VCaP (cell line): Measurements from ENCODE around the gene CHST11.

Source experiments
- H3K27ac ChIP-seq: fragments of 450-650 bp; 2 replicates; pipeline ENCODE4 v1.5.1; 2017
- TF ChIP-seq, protein P1 (sequence below): fragments of 450-650 bp; conservative IDR thresholded peaks from 2 replicates; pipeline ENCODE4 v1.5.1; 2017; ENCODE audit warnings: mild to moderate bottlenecking, moderate library complexity

Gene CHST11

DNA sequence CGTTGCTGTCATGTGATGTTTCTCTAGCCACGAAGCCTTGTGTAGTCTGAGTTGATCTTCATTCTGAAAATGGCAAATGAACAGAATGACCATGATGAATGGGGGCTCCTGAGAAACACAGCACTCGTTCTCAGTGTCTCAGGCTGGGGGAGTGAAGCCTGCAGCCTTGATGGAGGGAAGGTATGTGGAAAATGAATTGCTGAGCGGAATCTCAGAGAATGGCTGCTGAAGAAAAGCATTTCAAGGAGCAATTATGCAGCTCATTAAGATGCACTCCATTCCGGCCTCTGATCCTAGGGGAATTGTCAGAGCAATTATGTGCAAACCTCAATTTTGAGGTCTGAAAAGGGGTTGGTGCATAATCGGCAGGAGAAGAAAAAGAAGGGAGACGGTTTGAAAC lies 167.1 kb downstream of the CHST11 start:
- H3K27ac ChIP-seq = no peak overlapping the region
- TF ChIP-seq, protein P1, sequence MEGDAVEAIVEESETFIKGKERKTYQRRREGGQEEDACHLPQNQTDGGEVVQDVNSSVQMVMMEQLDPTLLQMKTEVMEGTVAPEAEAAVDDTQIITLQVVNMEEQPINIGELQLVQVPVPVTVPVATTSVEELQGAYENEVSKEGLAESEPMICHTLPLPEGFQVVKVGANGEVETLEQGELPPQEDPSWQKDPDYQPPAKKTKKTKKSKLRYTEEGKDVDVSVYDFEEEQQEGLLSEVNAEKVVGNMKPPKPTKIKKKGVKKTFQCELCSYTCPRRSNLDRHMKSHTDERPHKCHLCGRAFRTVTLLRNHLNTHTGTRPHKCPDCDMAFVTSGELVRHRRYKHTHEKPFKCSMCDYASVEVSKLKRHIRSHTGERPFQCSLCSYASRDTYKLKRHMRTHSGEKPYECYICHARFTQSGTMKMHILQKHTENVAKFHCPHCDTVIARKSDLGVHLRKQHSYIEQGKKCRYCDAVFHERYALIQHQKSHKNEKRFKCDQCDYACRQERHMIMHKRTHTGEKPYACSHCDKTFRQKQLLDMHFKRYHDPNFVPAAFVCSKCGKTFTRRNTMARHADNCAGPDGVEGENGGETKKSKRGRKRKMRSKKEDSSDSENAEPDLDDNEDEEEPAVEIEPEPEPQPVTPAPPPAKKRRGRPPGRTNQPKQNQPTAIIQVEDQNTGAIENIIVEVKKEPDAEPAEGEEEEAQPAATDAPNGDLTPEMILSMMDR = no peak

DNA sequence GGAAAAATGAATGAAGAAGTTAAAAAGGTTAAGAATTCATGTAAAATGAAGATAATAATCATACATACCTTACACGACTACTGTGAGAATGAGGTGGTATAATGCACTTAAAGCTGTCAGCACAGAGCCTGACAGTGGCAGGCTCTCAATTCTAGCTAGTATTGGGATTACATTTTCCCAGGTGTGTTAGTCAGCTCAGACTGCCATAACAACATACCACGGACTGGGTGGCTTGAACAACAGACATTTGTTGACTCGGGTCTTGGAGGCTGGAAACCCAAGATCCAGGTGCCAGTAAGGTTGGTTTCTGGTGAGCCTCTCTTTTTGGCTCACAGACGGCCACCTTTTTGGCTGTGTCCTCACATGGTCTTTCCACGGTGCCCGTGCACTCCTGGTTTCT lies 167.8 kb downstream of the CHST11 start:
- H3K27ac ChIP-seq = peak overlapping the region; percentile 42
- TF ChIP-seq, protein P1 = no peak

DNA sequence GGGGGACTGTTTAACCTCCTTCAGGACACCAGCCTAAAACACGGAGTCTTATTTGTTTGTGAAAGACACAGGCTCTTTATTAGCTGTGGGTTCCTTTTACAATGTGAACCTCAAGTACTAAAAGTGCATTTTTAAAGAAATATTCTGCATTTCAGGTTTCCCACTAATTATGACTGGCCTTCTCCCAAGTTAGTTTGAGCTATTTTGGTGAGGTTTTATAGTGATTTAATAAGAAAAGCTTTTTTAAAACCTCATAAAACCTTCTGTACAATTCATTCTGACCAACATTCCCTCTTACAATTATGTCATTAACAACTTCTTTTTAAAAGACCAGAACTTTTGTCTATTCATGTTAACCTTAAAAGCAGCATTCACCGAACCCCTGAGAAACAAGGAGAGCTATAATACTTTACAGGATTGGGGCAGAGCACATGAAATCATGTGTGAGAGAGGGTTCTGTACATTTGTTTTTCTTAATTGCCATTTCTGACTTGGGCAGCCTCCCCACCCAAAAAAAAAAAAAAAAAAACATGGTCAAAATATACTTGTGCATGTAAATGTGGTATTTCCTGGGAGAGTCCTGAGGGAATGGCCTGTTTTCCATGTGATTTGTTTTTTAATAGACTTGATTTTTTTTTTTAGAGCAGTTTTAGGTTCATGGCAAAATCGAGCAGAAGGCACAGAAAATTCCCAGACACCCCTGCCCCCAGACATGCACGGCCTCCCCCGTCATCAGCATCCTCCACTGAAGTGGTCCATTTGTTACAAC lies 169.5 kb downstream of the CHST11 start:
- TF ChIP-seq, protein P1 = no peak
- no peak overlapping the region for H3K27ac ChIP-seq

DNA sequence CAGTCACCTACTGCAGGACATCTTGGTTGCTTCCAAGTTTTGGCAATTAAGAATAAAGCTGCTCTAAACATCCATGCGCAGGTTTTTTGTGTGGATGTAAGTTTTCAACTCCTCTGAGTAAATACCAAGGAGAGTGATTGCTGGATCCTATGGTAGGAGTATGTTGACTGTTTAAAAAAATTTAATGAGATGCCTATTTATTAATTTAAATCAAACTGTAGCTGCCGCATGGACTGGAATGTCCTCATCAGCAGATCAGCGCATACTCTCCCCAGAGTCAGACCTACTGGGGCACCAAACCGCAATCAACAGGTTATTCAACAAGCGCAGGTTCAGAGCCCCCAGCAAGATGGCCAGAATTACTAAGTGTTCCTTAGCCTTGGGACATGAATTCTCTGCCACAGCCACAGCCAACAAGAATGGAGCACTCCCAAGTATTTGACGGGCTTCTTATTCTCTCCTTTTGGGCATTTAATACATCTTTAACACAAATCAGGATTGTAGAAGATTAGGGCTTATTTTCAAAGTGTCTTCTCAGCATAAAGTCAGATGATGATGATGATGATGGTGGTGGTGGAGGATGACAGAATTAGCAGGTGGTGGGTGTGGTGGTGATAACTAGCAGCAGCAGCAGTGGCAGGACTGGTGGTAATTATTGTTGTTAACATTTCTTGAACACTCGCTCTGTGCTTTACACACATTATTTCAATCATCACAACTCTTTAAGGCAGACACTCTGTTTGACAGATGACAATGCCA lies 170.7 kb downstream of the CHST11 start:
- no peak overlapping the region for H3K27ac ChIP-seq
- TF ChIP-seq, protein P1 = no peak

DNA sequence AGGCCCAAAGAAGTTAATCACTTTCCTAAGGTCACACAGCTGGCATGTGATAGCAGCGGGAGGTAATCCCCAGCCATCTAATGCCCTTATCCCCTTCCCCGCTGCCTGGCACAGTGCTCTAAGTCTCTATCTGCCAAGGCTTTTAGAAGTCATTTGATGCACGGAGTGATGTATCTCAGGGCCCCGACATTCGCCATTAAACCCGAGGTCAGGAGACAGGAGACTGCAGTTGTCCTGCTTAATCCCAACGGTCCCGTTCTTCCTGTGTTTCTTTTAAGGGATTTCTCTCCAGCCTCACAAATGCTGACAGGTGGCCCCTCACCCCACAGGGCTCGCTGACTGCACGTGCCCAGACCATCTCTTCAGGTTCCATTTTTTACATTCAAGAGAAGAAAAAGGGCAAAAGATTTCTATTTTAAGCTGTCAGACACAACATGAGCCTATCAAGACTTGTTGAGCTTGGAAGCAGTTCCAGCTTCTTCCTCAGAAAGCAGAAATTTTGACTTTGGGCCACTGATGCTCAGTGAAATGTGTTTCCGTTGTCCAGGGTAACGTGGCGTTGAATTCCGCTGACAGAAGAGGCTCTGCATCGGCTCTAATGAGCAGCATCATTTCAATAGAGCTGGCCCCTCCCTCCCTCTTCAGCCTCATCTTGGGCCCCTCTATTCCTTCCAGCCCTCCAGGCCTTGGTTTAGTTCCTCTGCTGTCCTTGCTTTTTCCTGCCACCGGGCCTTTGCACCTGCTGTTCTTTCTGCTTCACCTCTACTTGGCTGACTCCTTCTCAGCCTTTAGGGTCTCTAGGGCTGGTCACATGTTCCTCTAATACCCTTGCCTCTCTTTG lies 171.5 kb downstream of the CHST11 start:
- TF ChIP-seq, protein P1 = no peak
- no peak overlapping the region for H3K27ac ChIP-seq

DNA sequence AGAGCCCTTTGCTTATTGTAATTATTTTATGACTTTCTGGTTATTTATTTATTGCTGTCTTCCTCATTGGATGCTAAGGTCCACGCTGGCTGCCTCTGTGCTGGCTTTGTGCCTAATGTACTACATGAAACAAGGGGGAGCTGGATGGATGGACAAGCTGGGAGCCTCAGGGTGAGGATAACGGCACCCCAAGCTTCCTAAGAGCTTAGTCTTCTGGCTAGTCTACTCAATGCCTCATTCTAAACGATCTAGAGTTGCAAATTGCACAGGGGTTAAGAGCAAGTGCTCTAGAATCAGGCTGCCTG lies 172.0 kb downstream of the CHST11 start:
- H3K27ac ChIP-seq = no peak overlapping the region
- TF ChIP-seq, protein P1 = no peak

DNA sequence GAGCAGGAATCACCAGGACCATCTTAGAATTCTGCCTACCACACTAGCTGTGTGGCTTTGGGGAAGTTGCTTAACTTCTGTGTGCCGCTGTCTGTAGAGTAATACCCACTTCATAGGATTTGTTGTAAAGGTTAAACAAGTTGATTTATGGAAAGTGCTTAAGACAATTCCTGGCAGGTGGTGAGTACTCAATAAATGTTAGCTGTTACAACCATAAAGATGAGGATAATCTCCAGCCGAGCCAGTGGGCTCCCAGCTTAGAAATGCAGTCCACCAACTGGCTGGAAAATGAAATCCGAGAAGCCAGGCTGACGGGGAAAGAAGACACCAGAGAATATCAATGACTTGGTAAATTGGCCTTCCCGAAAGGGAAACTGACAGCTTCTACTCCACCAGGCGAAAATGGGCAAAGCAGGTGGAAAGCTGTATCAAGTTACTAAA lies 173.5 kb downstream of the CHST11 start:
- TF ChIP-seq, protein P1 = no peak
- H3K27ac ChIP-seq = no peak overlapping the region
